OCI-LY7 (cell line): Measurements from ENCODE around the gene BICC1. TPM values are rescaled to one million over a fixed set of nuclear protein-coding genes. Genes with fewer than 3 reads are reported as not detected.

Source experiments
- BruUV-seq: library from RNA; stranded (reverse); fragments of 400-500 nt; replicated peaks from 2 replicates; lab custom pipeline; 2021; lab: Mats Ljungman, UMichigan
- CTCF ChIA-PET: fragments of 300-600 bp; sonication (Branson Sonifier 250); formaldehyde crosslinking; loops from one replicate; lab custom pipeline; 2022; ENCODE audit warnings: antibody characterized with exemption; ENCODE audit not compliant: unreplicated experiment; lab: Charles Lee
- POLR2A ChIA-PET: fragments of 300-600 bp; sonication (Branson Sonifier 250); formaldehyde crosslinking; loops from one replicate; lab custom pipeline; 2022; ENCODE audit warnings: antibody characterized with exemption; lab: Charles Lee
- DNase-seq: peaks from one replicate; pipeline ENCODE4 v3.0.0-alpha.2; 2015; ENCODE audit warnings: low spot score
- H2AFZ ChIP-seq: fragments of 200-600 bp; sonication (generic), shearing (Covaris generic); 2 replicates; pipeline ENCODE4 v1.6.1; 2014; ENCODE audit warnings: mild to moderate bottlenecking, antibody characterized with exemption, low read length, moderate library complexity
- H3K27ac ChIP-seq: fragments of 200-600 bp; sonication (generic); 2 replicates; pipeline ENCODE4 v1.5.1; 2014; ENCODE audit warnings: mixed run types, low read depth, mild to moderate bottlenecking, moderate library complexity, low read length, inconsistent platforms; ENCODE audit not compliant: poor library complexity, severe bottlenecking
- H3K36me3 ChIP-seq: fragments of 200-600 bp; sonication (generic); 2 replicates; pipeline ENCODE4 v1.6.1; 2014; ENCODE audit warnings: mild to moderate bottlenecking, antibody characterized with exemption, low read length, moderate library complexity, mixed read lengths; ENCODE audit not compliant: insufficient read depth
- H3K4me1 ChIP-seq: fragments of 200-600 bp; sonication (generic); 2 replicates; pipeline ENCODE4 v1.5.1; 2014; ENCODE audit warnings: mild to moderate bottlenecking, low read length; ENCODE audit not compliant: insufficient read depth, poor library complexity, severe bottlenecking
- H3K4me2 ChIP-seq: fragments of 200-600 bp; sonication (generic); 2 replicates; pipeline ENCODE4 v1.6.1; 2014; ENCODE audit warnings: mild to moderate bottlenecking, low read length
- H3K4me3 ChIP-seq: fragments of 200-600 bp; sonication (generic); 2 replicates; pipeline ENCODE4 v1.5.1; 2014; ENCODE audit warnings: mild to moderate bottlenecking, low read depth, low read length; ENCODE audit not compliant: poor library complexity, severe bottlenecking
- H3K79me2 ChIP-seq: fragments of 200-600 bp; sonication (generic); 2 replicates; pipeline ENCODE4 v1.6.1; 2016; ENCODE audit warnings: low read depth, mild to moderate bottlenecking, low read length, moderate library complexity, mixed read lengths; ENCODE audit not compliant: insufficient read depth
- H3K9me2 ChIP-seq: fragments of 200-600 bp; sonication (generic); 2 replicates; pipeline ENCODE4 v1.6.1; 2016; ENCODE audit warnings: mild to moderate bottlenecking, low read length, mixed read lengths; ENCODE audit not compliant: insufficient read depth
- H3K9me3 ChIP-seq: fragments of 200-600 bp; sonication (generic); 2 replicates; pipeline ENCODE4 v1.6.1; 2014; ENCODE audit warnings: mild to moderate bottlenecking, mixed run types, low read length, mixed read lengths
- H4K20me1 ChIP-seq: fragments of 200-600 bp; sonication (generic); 2 replicates; pipeline ENCODE4 v1.6.1; 2014; ENCODE audit warnings: mild to moderate bottlenecking, antibody characterized with exemption, low read length, moderate library complexity, mixed read lengths; ENCODE audit not compliant: insufficient read depth
- EZH2phosphoT487 ChIP-seq: fragments of 200-600 bp; sonication (generic); IDR thresholded peaks from 2 replicates; pipeline ENCODE4 v1.6.1; 2018; ENCODE audit warnings: low read depth, borderline replicate concordance, mild to moderate bottlenecking, mixed run types, antibody characterized with exemption, low read length, moderate library complexity, mixed read lengths
- intact Hi-C: fragments of 100-400 bp; cut with micrococcal nuclease; formaldehyde crosslinking; loops from one replicate; pipeline ENCODE4 v1.10.0; 2022; ENCODE audit not compliant: unreplicated experiment
- total RNA-seq, 2 experiments: library from RNA; depleted of rRNA in 1 of 2; stranded (reverse); fragments of >200 nt in 1 of 2; shearing (Covaris generic) in 1 of 2; gene quantifications; 2 replicates each; pipeline ENCODE4 v1.2.3, GENCODE V29; 2014 to 2022
- TF ChIP-seq, protein P1 (sequence below): fragments of 200-600 bp; sonication (generic); conservative IDR thresholded peaks from 2 replicates; pipeline ENCODE4 v1.5.1; 2014; ENCODE audit warnings: mild to moderate bottlenecking, antibody characterized with exemption, low read length, moderate library complexity, mixed read lengths

BICC1 gene
- total RNA-seq, 2 experiments from 2014 or later = not detected

- H3K79me2 ChIP-seq = no peaks in the 10 kb centered on the region
- no peak overlapping the region for H3K4me2 ChIP-seq
- no peaks in the 10 kb centered on the region for H3K9me2 ChIP-seq
- TF ChIP-seq, protein P1, sequence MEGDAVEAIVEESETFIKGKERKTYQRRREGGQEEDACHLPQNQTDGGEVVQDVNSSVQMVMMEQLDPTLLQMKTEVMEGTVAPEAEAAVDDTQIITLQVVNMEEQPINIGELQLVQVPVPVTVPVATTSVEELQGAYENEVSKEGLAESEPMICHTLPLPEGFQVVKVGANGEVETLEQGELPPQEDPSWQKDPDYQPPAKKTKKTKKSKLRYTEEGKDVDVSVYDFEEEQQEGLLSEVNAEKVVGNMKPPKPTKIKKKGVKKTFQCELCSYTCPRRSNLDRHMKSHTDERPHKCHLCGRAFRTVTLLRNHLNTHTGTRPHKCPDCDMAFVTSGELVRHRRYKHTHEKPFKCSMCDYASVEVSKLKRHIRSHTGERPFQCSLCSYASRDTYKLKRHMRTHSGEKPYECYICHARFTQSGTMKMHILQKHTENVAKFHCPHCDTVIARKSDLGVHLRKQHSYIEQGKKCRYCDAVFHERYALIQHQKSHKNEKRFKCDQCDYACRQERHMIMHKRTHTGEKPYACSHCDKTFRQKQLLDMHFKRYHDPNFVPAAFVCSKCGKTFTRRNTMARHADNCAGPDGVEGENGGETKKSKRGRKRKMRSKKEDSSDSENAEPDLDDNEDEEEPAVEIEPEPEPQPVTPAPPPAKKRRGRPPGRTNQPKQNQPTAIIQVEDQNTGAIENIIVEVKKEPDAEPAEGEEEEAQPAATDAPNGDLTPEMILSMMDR = no peak
- TF ChIP-seq EZH2phosphoT487 = no peak
- intact Hi-C loops = no loop called here
- BruUV-seq = no TSS peak
- no peak overlapping the region for H2AFZ ChIP-seq
- H4K20me1 ChIP-seq = no peaks in the 10 kb centered on the region
- H3K4me1 ChIP-seq = no peaks in the 10 kb centered on the region
- H3K36me3 ChIP-seq = no peaks in the 10 kb centered on the region
- no peak overlapping the region for H3K27ac ChIP-seq
- H3K4me3 ChIP-seq = no peak overlapping the region
- POLR2A ChIA-PET = no interaction called here
- CTCF ChIA-PET = no interaction called here
- no peak for DNase-seq
- no peaks in the 10 kb centered on the region for H3K9me3 ChIP-seq
These were observed 357.4 kb downstream of the BICC1 start for GRCh38 chr10:58870070-58870469.

DNA sequence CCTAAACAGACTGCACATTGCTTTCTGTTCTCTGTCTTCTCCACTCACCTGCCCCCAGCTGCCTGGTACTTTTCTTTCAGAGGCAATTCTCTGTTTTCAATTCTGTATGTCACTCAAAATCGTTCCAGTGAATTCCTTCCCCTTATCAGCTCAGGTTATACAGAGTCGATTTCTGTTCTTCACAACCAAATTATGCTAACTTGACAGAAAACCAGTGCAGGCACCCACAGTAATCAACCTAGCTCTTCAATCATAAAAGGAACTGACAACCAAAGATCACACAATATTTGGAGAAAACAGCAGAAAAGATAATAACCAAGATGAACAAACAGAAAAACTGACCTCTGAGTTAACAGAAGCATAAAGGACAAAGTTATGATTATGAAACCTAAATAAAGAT, 360.5 kb downstream of the BICC1 start:
- Histone ChIP-seq H3K9me2 (no peaks in the 10 kb centered on the region), H3K36me3 (no peaks in the 10 kb centered on the region), H3K4me2 (no peak overlapping the region), H3K27ac (no peak overlapping the region), H3K79me2 (no peaks in the 10 kb centered on the region), H3K4me1 (no peaks in the 10 kb centered on the region), H3K4me3 (no peak overlapping the region), H4K20me1 (no peaks in the 10 kb centered on the region), H2AFZ (no peak overlapping the region), H3K9me3 (no peaks in the 10 kb centered on the region)
- DNase-seq = no peak
- CTCF ChIA-PET = no interaction called here
- intact Hi-C loops = no loop called here
- no peak for TF ChIP-seq EZH2phosphoT487
- TF ChIP-seq, protein P1 = no peak
- no TSS peak for BruUV-seq
- POLR2A ChIA-PET = no interaction called here

Other genes starting within 250 kb of the BICC1 start
- 4.5 and 5.6 TPM in 2 replicates for gene IPMK, start 245.0 kb upstream of the BICC1 start, total RNA-seq (2014; rRNA removed; shearing (Covaris generic))
- 9.5 and 10.0 TPM in 2 replicates for gene IPMK, start 245.0 kb upstream of the BICC1 start, total RNA-seq (2022)
- gene CISD1, start 243.7 kb upstream of the BICC1 start, total RNA-seq (2014; rRNA removed; shearing (Covaris generic)) = 22.4 and 24.1 TPM in 2 replicates
- 44.5 and 45.2 TPM in 2 replicates for gene CISD1, start 243.7 kb upstream of the BICC1 start, total RNA-seq (2022)
- 4.8 and 6.8 TPM in 2 replicates for gene UBE2D1, start 177.9 kb upstream of the BICC1 start, total RNA-seq (2014; rRNA removed; shearing (Covaris generic))
- 10.0 and 10.5 TPM in 2 replicates for gene UBE2D1, start 177.9 kb upstream of the BICC1 start, total RNA-seq (2022)
- gene TFAM, start 127.5 kb upstream of the BICC1 start, total RNA-seq (2014; rRNA removed; shearing (Covaris generic)) = 62.7 and 71.1 TPM in 2 replicates
- 79.5 and 94.6 TPM in 2 replicates for gene TFAM, start 127.5 kb upstream of the BICC1 start, total RNA-seq (2022)